HuH-7 (cell line): Measurements from ENCODE around the gene CAMKMT.
A peak's percentile ranks its signal among the peaks of the same experiment; 100 is the strongest.

Experiments
- DNase-seq: peaks from one replicate; pipeline ENCODE4 v3.0.0; 2011; ENCODE audit warnings: low spot score

CAMKMT gene

GRCh38 chr2:44444881-44445280 is 83.1 kb downstream of the CAMKMT start:
- DNase-seq: no peak

- DNase-seq: no peak
These were observed 87.2 kb downstream of the CAMKMT start for GRCh38 chr2:44448860-44449527.

DNA sequence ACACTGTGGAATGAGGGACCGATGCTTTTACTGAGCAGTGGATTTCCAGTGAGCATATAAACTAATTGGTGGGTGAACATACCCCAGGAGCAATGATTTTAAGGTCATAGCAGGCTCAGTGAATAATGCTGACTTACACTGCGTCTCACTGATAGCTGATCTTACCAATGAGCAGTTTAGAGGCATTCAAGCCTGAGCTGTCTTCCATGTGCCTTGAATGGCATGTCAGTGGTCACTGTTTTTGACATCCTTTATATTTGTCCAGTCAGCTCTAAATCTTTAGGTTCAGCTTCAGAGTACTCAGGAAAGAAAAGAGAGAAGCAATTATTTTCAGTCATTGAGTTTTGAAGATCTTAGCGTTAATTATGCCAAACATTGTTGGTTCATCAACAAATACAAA is 88.3 kb downstream of the CAMKMT start:
- DNase-seq: no peak

GRCh38 chr2:44450806-44451205 is 89.1 kb downstream of the CAMKMT start:
- no peak for DNase-seq

- no peak for DNase-seq
These were observed 90.4 kb downstream of the CAMKMT start for GRCh38 chr2:44452069-44452583.

DNA sequence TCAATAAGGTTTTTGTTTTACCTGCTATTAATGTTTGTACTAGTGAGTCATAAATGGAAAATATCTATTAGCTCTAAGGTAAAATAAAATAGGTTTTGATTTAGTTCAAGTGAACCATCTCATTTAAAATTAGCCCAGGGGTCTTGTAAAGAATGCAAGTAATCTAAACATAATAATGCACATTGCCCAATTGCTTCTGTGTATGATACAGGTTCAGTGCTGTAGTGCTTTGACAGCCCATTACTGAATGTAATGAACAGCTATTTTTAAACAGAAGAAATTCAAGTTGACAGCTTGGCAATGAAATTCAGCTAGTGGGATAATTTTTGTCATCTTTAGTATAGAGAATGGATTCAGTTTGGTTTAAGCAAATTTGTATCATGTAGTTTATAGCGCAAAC is 91.5 kb downstream of the CAMKMT start:
- DNase-seq: no peak

GRCh38 chr2:44455877-44456276 is 94.1 kb downstream of the CAMKMT start:
- no peak for DNase-seq

GRCh38 chr2:44456946-44457345 is 95.2 kb downstream of the CAMKMT start:
- DNase-seq: no peak

GRCh38 chr2:44459739-44460138 is 98.0 kb downstream of the CAMKMT start:
- DNase-seq: no peak

- DNase-seq: no peak
These were observed 101.4 kb downstream of the CAMKMT start for GRCh38 chr2:44462934-44463849.

DNA sequence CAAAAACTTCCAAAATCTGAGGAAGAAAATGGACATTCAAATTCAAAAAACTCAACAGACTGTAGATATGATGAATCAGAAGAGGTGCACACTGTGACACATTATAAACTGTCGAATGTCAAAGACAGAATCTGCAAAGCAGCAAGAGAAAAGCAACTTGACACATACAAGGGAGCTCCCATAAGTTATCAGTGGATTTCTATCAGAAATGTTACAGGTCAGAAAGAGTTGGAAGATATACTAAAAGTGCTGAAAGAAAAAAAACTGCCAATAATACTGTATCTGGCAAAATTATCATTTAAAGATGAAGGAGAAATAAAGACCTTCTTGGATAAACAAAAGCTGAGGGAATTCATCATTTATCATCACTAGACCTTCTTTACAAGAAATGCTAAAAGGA is 102.7 kb downstream of the CAMKMT start:
- DNase-seq: no peak

- no peak for DNase-seq
These were observed 108.4 kb downstream of the CAMKMT start for GRCh38 chr2:44470151-44470550.

GRCh38 chr2:44477657-44478414 is 116.1 kb downstream of the CAMKMT start:
- no peak for DNase-seq

DNA sequence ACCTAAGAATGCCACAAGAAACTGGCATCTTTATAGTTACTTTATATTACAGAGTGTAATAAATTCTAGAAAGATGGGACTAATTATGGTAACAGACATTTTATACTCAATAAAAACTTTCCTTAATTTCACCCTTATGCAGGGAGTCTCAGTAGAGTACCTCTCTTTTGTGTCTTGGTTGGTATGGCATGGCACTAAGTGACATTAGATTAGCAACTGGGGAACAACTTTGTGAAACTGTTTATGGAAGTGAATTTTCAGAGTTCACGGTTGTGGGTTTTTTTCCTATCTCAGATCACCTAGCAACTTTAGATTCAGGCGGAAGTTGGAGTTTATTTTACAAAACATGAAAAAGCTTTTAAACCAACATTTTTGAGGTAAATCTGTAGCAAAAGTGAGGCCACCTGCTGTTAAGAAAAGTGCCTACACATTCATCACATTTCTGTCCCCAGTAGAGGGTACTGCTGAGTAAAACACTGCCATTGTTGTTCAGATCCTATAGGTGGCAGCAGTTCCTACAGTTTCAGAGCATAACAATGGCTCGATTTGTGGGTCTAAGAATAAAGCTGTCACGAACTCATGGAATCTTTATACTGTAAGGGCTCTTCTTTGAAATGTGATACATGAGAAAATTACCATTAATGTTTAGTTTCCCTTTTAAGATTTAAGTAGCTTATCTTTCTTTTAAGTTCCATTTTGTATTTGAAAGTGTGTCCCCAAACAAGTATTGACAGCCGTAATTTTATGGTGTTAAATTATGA is 117.6 kb downstream of the CAMKMT start:
- DNase-seq: peak; percentile 26

DNA sequence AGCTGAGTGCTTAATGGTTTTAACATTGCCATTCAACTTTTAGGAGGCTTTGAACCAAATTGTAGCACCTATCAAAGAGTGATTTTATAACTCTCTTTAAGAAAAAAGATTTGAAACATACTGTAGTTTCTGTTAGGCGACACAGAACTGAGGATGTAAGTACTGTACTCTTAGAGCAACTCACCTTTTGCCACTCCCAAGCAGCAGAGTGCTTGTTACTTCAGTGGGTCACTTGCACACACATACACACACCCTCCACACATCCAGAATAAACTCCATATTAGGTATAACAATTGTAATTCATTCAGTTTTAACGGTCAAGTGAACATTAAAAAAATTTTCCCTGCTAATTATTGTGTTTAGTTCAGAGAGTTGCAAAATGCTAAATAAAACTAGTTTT is 118.3 kb downstream of the CAMKMT start:
- DNase-seq: no peak

GRCh38 chr2:44487052-44487451 is 125.3 kb downstream of the CAMKMT start:
- DNase-seq: no peak

GRCh38 chr2:44490726-44491125 is 129.0 kb downstream of the CAMKMT start:
- DNase-seq: no peak

- DNase-seq: no peak
These were observed 132.3 kb downstream of the CAMKMT start for GRCh38 chr2:44494006-44494405.

- DNase-seq: no peak
These were observed 133.3 kb downstream of the CAMKMT start for GRCh38 chr2:44495035-44495434.

- no peak for DNase-seq
These were observed 133.8 kb downstream of the CAMKMT start for GRCh38 chr2:44495544-44495943.

GRCh38 chr2:44496130-44496529 is 134.4 kb downstream of the CAMKMT start:
- no peak for DNase-seq

- no peak for DNase-seq
These were observed 136.8 kb downstream of the CAMKMT start for GRCh38 chr2:44498551-44498950.
